Thyroid gland (tissue), 4 donors: ENCODE measurements around the gene ABHD12.

Source experiments
- POLR2A ChIP-seq, 2 donors: fragments of 450-650 bp; IDR thresholded peaks; one replicate each; pipeline ENCODE4 v1.6.1; 2017; ENCODE audit warnings: antibody characterized with exemption in 2 of 2, mild to moderate bottlenecking in 2 of 2, moderate library complexity in 1 of 2
- TF ChIP-seq, protein P1 (sequence below), 6 experiments: fragments of 200-600 bp in 3 of 6; fragments of 450-650 bp in 3 of 6; sonication (generic) in 3 of 6; IDR thresholded peaks; one replicate each; pipeline ENCODE4 v1.5.1; 2016 to 2019; ENCODE audit warnings: antibody characterized with exemption in 6 of 6, mild to moderate bottlenecking in 2 of 6, inconsistent platforms in 1 of 6, moderate library complexity in 1 of 6

- TF ChIP-seq, protein P1, sequence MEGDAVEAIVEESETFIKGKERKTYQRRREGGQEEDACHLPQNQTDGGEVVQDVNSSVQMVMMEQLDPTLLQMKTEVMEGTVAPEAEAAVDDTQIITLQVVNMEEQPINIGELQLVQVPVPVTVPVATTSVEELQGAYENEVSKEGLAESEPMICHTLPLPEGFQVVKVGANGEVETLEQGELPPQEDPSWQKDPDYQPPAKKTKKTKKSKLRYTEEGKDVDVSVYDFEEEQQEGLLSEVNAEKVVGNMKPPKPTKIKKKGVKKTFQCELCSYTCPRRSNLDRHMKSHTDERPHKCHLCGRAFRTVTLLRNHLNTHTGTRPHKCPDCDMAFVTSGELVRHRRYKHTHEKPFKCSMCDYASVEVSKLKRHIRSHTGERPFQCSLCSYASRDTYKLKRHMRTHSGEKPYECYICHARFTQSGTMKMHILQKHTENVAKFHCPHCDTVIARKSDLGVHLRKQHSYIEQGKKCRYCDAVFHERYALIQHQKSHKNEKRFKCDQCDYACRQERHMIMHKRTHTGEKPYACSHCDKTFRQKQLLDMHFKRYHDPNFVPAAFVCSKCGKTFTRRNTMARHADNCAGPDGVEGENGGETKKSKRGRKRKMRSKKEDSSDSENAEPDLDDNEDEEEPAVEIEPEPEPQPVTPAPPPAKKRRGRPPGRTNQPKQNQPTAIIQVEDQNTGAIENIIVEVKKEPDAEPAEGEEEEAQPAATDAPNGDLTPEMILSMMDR (IDR thresholded peaks at IDR 0.05) = no peak
- TF ChIP-seq POLR2A (IDR thresholded peaks at IDR 0.05) = no peak
These were observed 81.8 kb downstream of the ABHD12 start for GRCh38 chr20:25308671-25309394.
